ENCODE data around the gene F12. TPM values are rescaled to one million over a fixed set of nuclear protein-coding genes. Genes with fewer than 3 reads are reported as not detected.

The F12 gene
- polyA plus RNA-seq, 3 donors: 1.4 to 5.5 (median 1.5) TPM

- intact Hi-C loops (cut with micrococcal nuclease): loop anchor here (2.0 to 5.0 kb wide), 3 partner anchors 34 to 109 kb away; partner anchors contain the start of gene GRK6 (in 1 of the 2)
- no peaks in the 10 kb centered on the region for H3K36me3 Mint-ChIP-seq
- peaks cover 2 to 9% (median 8%) of the 10 kb centered on the region in 3 donors for H3K27me3 Mint-ChIP-seq (ENCODE audit: low read depth in 3 of 3)
- Histone ChIP-seq H4K20me1 (ENCODE audit: insufficient read depth, low read length) (no peaks in the 10 kb centered on the region), H3K27me3 (ENCODE audit: control insufficient read depth in 2 of 2, insufficient read depth in 2 of 2, low read length in 2 of 2) (no peaks in the 10 kb centered on the region), H3K4me2 (replicated peaks; ENCODE audit: extremely low read depth, low read length, poor library complexity, severe bottlenecking) (peak overlapping the region; percentile 34), H3K9ac (ENCODE audit: insufficient read depth, low read length, poor library complexity, severe bottlenecking) (no peak overlapping the region), H3K79me2 (ENCODE audit: insufficient read depth, low read length) (no peaks in the 10 kb centered on the region), H3K36me3 (replicated peaks in 1 of 2; ENCODE audit: control insufficient read depth in 1 of 2, insufficient read depth in 2 of 2, low read length in 2 of 2) (no peaks in the 10 kb centered on the region), H3K27ac (ENCODE audit: low read depth in 1 of 2, low read length in 2 of 2) (peak overlapping the region in 1 of 2 donors; percentile 26), H3K4me1 (ENCODE audit: control insufficient read depth in 1 of 2, insufficient read depth in 2 of 2, low read length in 2 of 2) (peaks cover 44 to 46% of the 10 kb centered on the region in 2 donors), H3K4me3 (replicated peaks in 1 of 3; ENCODE audit: low read depth in 2 of 3, low read length in 3 of 3) (no peak overlapping the region), H3K9me3 (replicated peaks in 1 of 2; ENCODE audit: control insufficient read depth in 1 of 2, insufficient read depth in 1 of 2, low read length in 2 of 2) (no peaks in the 10 kb centered on the region), H2AFZ (ENCODE audit: insufficient read depth, low read depth, low read length, poor library complexity, severe bottlenecking) (no peak overlapping the region)
- no peaks in the 10 kb centered on the region for H3K9me3 Mint-ChIP-seq
- H3K4me3 Mint-ChIP-seq: peak overlapping the region in 1 of 2 donors; percentile 30
- peak; percentile 40 to 65 (median 59) for DNase-seq
- H3K4me1 Mint-ChIP-seq: peaks cover 48% of the 10 kb centered on the region
- no peak for TF ChIP-seq CTCF (IDR thresholded peaks at IDR 0.05)
- peak overlapping the region; percentile 15 to 80 (median 65) for H3K27ac Mint-ChIP-seq
- WGBS (ENCODE audit: insufficient coverage): 0% methylated on average over 1 of the region's 1 CpG
Observed at GRCh38 chr5:177393206-177393765, 16.1 kb downstream of the F12 start.

- H3K9me3 ChIP-seq (replicated peaks in 1 of 2; ENCODE audit: control insufficient read depth in 1 of 2, insufficient read depth in 1 of 2, low read length in 2 of 2): no peaks in the 10 kb centered on the region
- H4K20me1 ChIP-seq (ENCODE audit: insufficient read depth, low read length): no peaks in the 10 kb centered on the region
- peaks cover 44 to 48% of the 10 kb centered on the region in 2 donors for H3K4me1 ChIP-seq (ENCODE audit: control insufficient read depth in 1 of 2, insufficient read depth in 2 of 2, low read length in 2 of 2)
- no peaks in the 10 kb centered on the region for H3K27me3 ChIP-seq (ENCODE audit: control insufficient read depth in 2 of 2, insufficient read depth in 2 of 2, low read length in 2 of 2)
- intact Hi-C loops (cut with micrococcal nuclease): loop anchor here (2.0 to 5.0 kb wide), 3 partner anchors 35 to 110 kb away; partner anchors contain the start of gene GRK6 (in 1 of the 2)
- Mint-ChIP-seq H3K4me1 (peaks cover 52% of the 10 kb centered on the region), H3K27me3 (ENCODE audit: low read depth in 3 of 3) (peaks cover 2 to 7% (median 5%) of the 10 kb centered on the region in 3 donors), H3K4me3 (no peak overlapping the region), H3K36me3 (no peaks in the 10 kb centered on the region), H3K27ac (peak overlapping the region in 5 of 7 donors; percentile 15 to 80 (median 64)), H3K9me3 (no peaks in the 10 kb centered on the region)
- no peaks in the 10 kb centered on the region for H3K36me3 ChIP-seq (replicated peaks in 1 of 2; ENCODE audit: control insufficient read depth in 1 of 2, insufficient read depth in 2 of 2, low read length in 2 of 2)
- H3K4me2 ChIP-seq (replicated peaks; ENCODE audit: extremely low read depth, low read length, poor library complexity, severe bottlenecking): no peak overlapping the region
- 10% methylated on average over 2 of the region's 5 CpGs for WGBS (ENCODE audit: insufficient coverage)
- H2AFZ ChIP-seq (ENCODE audit: insufficient read depth, low read depth, low read length, poor library complexity, severe bottlenecking): peak overlapping the region; percentile 4
- H3K27ac ChIP-seq (ENCODE audit: low read depth in 1 of 2, low read length in 2 of 2): no peak overlapping the region
- H3K79me2 ChIP-seq (ENCODE audit: insufficient read depth, low read length): no peaks in the 10 kb centered on the region
- no peak overlapping the region for H3K9ac ChIP-seq (ENCODE audit: insufficient read depth, low read length, poor library complexity, severe bottlenecking)
- H3K4me3 ChIP-seq (replicated peaks in 1 of 3; ENCODE audit: low read depth in 2 of 3, low read length in 3 of 3): no peak overlapping the region
- TF ChIP-seq CTCF (IDR thresholded peaks at IDR 0.05): no peak
- DNase-seq: no peak
Observed at GRCh38 chr5:177392765-177393164, 16.6 kb downstream of the F12 start.
